ENCODE data around the gene PKP1.

GRCh38 chr1:201310986-201311355, 27.7 kb downstream of the PKP1 start:
- TF ChIP-seq, protein P1, sequence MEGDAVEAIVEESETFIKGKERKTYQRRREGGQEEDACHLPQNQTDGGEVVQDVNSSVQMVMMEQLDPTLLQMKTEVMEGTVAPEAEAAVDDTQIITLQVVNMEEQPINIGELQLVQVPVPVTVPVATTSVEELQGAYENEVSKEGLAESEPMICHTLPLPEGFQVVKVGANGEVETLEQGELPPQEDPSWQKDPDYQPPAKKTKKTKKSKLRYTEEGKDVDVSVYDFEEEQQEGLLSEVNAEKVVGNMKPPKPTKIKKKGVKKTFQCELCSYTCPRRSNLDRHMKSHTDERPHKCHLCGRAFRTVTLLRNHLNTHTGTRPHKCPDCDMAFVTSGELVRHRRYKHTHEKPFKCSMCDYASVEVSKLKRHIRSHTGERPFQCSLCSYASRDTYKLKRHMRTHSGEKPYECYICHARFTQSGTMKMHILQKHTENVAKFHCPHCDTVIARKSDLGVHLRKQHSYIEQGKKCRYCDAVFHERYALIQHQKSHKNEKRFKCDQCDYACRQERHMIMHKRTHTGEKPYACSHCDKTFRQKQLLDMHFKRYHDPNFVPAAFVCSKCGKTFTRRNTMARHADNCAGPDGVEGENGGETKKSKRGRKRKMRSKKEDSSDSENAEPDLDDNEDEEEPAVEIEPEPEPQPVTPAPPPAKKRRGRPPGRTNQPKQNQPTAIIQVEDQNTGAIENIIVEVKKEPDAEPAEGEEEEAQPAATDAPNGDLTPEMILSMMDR (IDR thresholded peaks at IDR 0.05) = no peak
- no peak for TF ChIP-seq EZH2 (IDR thresholded peaks at IDR 0.05)
